ENCODE data around the gene ATP1A4.

DNA sequence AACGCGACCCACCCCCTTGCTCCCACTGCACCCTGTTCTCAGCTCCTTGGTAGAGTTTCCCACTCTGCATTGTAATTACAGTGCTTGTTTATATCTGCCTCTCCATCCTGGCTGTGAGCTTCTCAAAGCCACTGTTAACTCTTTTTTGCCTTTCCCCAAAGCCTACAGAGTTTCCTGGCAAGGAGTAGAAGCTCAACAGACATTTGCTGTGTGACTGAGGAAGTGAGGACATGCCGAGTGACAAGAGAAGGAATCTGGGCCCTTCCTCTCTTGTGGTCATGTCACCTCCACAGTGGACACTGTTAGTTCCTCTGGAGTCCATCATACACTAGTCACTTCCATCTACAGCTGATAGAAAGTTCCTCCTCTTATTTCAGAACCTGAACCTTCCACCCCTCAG, 46.9 kb upstream of the ATP1A4 start:
- TF ChIP-seq, protein P1, sequence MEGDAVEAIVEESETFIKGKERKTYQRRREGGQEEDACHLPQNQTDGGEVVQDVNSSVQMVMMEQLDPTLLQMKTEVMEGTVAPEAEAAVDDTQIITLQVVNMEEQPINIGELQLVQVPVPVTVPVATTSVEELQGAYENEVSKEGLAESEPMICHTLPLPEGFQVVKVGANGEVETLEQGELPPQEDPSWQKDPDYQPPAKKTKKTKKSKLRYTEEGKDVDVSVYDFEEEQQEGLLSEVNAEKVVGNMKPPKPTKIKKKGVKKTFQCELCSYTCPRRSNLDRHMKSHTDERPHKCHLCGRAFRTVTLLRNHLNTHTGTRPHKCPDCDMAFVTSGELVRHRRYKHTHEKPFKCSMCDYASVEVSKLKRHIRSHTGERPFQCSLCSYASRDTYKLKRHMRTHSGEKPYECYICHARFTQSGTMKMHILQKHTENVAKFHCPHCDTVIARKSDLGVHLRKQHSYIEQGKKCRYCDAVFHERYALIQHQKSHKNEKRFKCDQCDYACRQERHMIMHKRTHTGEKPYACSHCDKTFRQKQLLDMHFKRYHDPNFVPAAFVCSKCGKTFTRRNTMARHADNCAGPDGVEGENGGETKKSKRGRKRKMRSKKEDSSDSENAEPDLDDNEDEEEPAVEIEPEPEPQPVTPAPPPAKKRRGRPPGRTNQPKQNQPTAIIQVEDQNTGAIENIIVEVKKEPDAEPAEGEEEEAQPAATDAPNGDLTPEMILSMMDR (IDR thresholded peaks at IDR 0.05) = no peak
- TF ChIP-seq POLR2AphosphoS5 (IDR thresholded peaks at IDR 0.05; ENCODE audit: low read depth, low read length) (no peak), SIN3A (IDR thresholded peaks at IDR 0.05; ENCODE audit: borderline replicate concordance, insufficient read depth, low read depth, low read length) (no peak), TCF7L2 (IDR thresholded peaks at IDR 0.05; ENCODE audit: low read depth, low read length) (no peak)
- TF ChIP-seq, protein P2, sequence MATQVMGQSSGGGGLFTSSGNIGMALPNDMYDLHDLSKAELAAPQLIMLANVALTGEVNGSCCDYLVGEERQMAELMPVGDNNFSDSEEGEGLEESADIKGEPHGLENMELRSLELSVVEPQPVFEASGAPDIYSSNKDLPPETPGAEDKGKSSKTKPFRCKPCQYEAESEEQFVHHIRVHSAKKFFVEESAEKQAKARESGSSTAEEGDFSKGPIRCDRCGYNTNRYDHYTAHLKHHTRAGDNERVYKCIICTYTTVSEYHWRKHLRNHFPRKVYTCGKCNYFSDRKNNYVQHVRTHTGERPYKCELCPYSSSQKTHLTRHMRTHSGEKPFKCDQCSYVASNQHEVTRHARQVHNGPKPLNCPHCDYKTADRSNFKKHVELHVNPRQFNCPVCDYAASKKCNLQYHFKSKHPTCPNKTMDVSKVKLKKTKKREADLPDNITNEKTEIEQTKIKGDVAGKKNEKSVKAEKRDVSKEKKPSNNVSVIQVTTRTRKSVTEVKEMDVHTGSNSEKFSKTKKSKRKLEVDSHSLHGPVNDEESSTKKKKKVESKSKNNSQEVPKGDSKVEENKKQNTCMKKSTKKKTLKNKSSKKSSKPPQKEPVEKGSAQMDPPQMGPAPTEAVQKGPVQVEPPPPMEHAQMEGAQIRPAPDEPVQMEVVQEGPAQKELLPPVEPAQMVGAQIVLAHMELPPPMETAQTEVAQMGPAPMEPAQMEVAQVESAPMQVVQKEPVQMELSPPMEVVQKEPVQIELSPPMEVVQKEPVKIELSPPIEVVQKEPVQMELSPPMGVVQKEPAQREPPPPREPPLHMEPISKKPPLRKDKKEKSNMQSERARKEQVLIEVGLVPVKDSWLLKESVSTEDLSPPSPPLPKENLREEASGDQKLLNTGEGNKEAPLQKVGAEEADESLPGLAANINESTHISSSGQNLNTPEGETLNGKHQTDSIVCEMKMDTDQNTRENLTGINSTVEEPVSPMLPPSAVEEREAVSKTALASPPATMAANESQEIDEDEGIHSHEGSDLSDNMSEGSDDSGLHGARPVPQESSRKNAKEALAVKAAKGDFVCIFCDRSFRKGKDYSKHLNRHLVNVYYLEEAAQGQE (IDR thresholded peaks at IDR 0.05; ENCODE audit: insufficient read depth in 1 of 2, low read depth in 2 of 2, low read length in 1 of 2) = no peak

Data from Panc1 (cell line).